Measurements from ENCODE around the gene MRPS33.
"Not testable (repeated sequence)": the region's sequence is repeated elsewhere in the genome, so short reads cannot be mapped to it uniquely, and the experiment has no call there.

The MRPS33 gene

DNA sequence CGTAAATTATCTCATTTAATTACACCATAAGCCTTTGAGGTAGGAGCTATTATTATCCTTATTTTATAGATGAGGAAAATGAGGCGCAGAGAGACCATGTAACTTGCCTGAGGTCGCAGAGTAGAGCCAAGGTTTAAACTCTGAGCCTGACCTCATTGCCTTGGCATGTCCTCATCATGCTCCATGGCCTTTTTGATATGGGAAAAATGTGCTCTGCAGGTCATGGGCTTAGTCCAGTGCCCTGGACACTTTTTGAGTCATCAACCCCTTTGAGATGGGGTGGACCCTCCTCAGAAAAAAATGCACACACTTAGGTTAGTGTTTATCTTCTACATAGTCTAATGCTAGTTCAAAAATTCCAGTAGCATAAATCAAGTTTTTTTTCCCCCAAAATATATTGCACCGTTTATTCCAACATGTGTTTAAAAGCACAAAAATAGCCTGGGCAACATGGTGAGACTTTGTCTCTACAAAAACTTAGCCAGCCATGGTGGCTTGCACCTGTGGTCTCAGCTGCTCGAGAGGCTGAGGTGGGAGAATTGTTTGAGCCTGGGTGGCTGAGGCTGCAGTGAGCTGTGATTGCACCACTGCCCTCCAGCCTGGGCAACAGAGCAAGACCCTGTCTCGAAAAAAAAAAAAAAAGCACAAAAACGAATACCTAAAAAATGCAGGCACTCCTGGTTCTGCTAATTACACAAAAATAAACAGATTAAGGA lies 30.5 kb upstream of the MRPS33 start:
- Histone ChIP-seq H2BK120ac (ENCODE audit: low read depth, low read length) (no peak overlapping the region), H3K23ac (ENCODE audit: low read length) (no peak overlapping the region), H2BK5ac (ENCODE audit: low read length) (no peak overlapping the region), H3K4me3 (ENCODE audit: low read length) (no peak overlapping the region), H3K36me3 (ENCODE audit: control insufficient read depth, insufficient read depth, low read length) (no peaks in the 10 kb centered on the region), H3K79me1 (ENCODE audit: low read length) (no peaks in the 10 kb centered on the region), H3K79me2 (ENCODE audit: control insufficient read depth, insufficient read depth, low read length) (no peaks in the 10 kb centered on the region), H4K8ac (ENCODE audit: low read depth, low read length) (no peak overlapping the region), H3K18ac (ENCODE audit: low read length) (no peak overlapping the region), H3K56ac (ENCODE audit: low read length) (no peak overlapping the region), H2AK5ac (ENCODE audit: low read length) (no peak overlapping the region), H2BK15ac (replicated peaks; ENCODE audit: low read depth) (no peak overlapping the region), H3K4me2 (ENCODE audit: low read length) (no peak overlapping the region), H3K27me3 (ENCODE audit: insufficient read depth, low read length, poor library complexity) (no peaks in the 10 kb centered on the region), H3K9ac (ENCODE audit: low read length) (no peak overlapping the region), H3K27ac (ENCODE audit: low read depth, low read length) (no peak overlapping the region), H4K5ac (ENCODE audit: low read length) (no peak overlapping the region), H3K4ac (ENCODE audit: low read depth, low read length) (no peak overlapping the region), H3K4me1 (ENCODE audit: control insufficient read depth, low read depth, low read length) (no peaks in the 10 kb centered on the region)
- no CpG with 5 or more reads among the region's 7 CpGs for WGBS (ENCODE audit: extremely low coverage, insufficient coverage, low lambda C conversion rate)
- DNase-seq = peak; percentile 27

DNA sequence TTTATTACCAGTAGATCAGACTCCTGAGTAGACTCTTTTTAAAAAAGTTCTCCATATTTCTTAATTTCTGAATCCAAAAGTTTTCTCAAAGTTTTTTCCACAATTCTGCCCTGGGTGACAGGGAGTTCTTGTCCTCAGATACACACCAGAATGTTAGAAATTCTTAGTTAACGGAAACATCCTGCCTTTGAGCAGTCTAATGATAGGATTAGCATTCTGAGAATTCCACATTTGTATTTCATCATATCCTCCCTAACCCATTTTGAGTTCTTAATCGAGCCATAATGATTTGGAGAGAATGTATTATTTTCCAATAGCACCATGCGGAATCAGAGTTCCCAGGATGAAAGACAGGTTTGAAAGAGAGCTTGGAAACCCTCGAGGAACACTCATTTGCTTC lies 28.9 kb upstream of the MRPS33 start:
- H3K23ac ChIP-seq (ENCODE audit: low read length) = no peak overlapping the region
- H3K27ac ChIP-seq (ENCODE audit: low read depth, low read length) = no peak overlapping the region
- no peak overlapping the region for H3K4ac ChIP-seq (ENCODE audit: low read depth, low read length)
- H3K4me3 ChIP-seq (ENCODE audit: low read length) = no peak overlapping the region
- no peak overlapping the region for H4K8ac ChIP-seq (ENCODE audit: low read depth, low read length)
- H4K5ac ChIP-seq (ENCODE audit: low read length) = no peak overlapping the region
- no peak overlapping the region for H2AK5ac ChIP-seq (ENCODE audit: low read length)
- H3K79me1 ChIP-seq (ENCODE audit: low read length) = no peaks in the 10 kb centered on the region
- H3K27me3 ChIP-seq (ENCODE audit: insufficient read depth, low read length, poor library complexity) = no peaks in the 10 kb centered on the region
- no CpG with 5 or more reads among the region's 4 CpGs for WGBS (ENCODE audit: extremely low coverage, insufficient coverage, low lambda C conversion rate)
- no peak overlapping the region for H2BK120ac ChIP-seq (ENCODE audit: low read depth, low read length)
- no peak overlapping the region for H3K4me2 ChIP-seq (ENCODE audit: low read length)
- H3K4me1 ChIP-seq (ENCODE audit: control insufficient read depth, low read depth, low read length) = no peaks in the 10 kb centered on the region
- H3K18ac ChIP-seq (ENCODE audit: low read length) = no peak overlapping the region
- H2BK5ac ChIP-seq (ENCODE audit: low read length) = no peak overlapping the region
- no peak overlapping the region for H3K56ac ChIP-seq (ENCODE audit: low read length)
- no peaks in the 10 kb centered on the region for H3K79me2 ChIP-seq (ENCODE audit: control insufficient read depth, insufficient read depth, low read length)
- H3K36me3 ChIP-seq (ENCODE audit: control insufficient read depth, insufficient read depth, low read length) = no peaks in the 10 kb centered on the region
- no peak overlapping the region for H3K9ac ChIP-seq (ENCODE audit: low read length)
- H2BK15ac ChIP-seq (replicated peaks; ENCODE audit: low read depth) = no peak overlapping the region
- peak; percentile 48 for DNase-seq

DNA sequence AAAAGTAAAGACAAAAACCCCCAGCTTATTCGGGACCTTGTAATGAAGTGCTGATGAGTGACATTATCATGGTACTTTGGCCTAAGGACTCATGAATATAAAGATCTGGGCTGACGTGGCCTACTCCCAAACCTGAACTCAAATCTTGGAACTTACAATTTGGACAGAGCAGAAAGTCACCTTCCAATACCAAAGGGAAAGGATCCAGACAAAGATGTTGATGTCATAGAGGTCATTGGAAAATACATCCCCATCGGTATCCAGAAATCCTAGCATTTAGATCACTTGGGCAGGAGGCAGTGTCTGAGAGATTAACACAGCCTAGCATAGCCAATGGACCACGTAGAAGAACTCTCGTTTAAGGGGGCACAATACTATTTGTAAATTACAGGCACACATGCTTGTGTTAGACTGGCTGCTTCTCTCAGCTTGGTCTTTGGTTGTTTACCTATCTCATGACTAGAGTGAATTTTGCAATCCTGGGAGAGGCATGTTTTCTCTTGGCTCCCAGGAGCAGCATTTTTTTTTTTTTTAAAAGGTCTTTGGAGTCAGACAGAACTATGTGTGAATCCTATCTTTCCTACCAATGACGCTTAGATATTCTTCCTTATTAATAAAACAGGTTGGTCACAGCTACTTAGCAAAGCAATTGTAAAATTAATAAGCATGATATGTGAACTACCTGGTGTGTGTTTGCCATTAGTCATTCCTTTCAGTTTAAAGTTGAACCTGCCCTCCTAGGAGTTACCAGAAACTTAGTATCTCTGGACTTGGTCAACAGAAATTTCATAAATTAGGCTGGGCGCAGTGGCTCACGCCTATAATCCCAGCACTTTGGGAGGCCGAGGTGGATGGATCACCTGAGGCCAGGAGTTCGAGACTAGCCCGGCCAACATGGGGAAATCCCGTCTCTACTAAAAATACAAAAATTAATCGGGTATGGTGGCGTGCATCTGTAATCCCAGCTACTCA lies 27.8 kb upstream of the MRPS33 start:
- Histone ChIP-seq H4K8ac (ENCODE audit: low read depth, low read length) (no peak overlapping the region), H3K4me1 (ENCODE audit: control insufficient read depth, low read depth, low read length) (no peaks in the 10 kb centered on the region), H2BK5ac (ENCODE audit: low read length) (no peak overlapping the region), H3K27me3 (ENCODE audit: insufficient read depth, low read length, poor library complexity) (no peaks in the 10 kb centered on the region), H3K4me2 (ENCODE audit: low read length) (no peak overlapping the region), H3K4ac (ENCODE audit: low read depth, low read length) (no peak overlapping the region), H3K79me1 (ENCODE audit: low read length) (no peaks in the 10 kb centered on the region), H3K79me2 (ENCODE audit: control insufficient read depth, insufficient read depth, low read length) (no peaks in the 10 kb centered on the region), H3K56ac (ENCODE audit: low read length) (no peak overlapping the region), H3K36me3 (ENCODE audit: control insufficient read depth, insufficient read depth, low read length) (no peaks in the 10 kb centered on the region), H4K5ac (ENCODE audit: low read length) (no peak overlapping the region), H3K27ac (ENCODE audit: low read depth, low read length) (no peak overlapping the region), H3K9ac (ENCODE audit: low read length) (no peak overlapping the region), H3K23ac (ENCODE audit: low read length) (no peak overlapping the region), H3K4me3 (ENCODE audit: low read length) (no peak overlapping the region), H2BK15ac (replicated peaks; ENCODE audit: low read depth) (no peak overlapping the region), H3K18ac (ENCODE audit: low read length) (no peak overlapping the region), H2BK120ac (ENCODE audit: low read depth, low read length) (no peak overlapping the region), H2AK5ac (ENCODE audit: low read length) (no peak overlapping the region)
- WGBS (ENCODE audit: extremely low coverage, insufficient coverage, low lambda C conversion rate) = no CpG with 5 or more reads among the region's 14 CpGs
- DNase-seq = no peak

DNA sequence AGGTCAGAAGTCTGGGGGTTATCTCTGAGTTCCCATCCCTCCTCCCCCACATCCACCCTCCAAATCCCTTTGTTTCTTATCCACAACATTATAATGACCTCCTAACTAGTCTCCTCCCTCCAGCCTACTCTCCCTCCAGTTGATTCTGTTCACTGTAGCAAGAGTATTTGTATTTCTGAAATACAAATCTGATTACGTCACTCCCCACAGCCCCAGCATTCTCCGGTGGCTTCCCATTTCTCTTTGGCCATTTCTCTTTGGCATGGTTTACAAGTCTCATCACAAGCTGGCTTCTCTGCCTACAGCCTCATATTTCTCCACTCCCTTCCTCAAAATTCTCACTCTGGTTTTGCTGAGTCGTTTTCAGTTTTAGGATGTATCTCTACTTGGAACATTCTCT lies 24.6 kb upstream of the MRPS33 start:
- no peak overlapping the region for H4K8ac ChIP-seq (ENCODE audit: low read depth, low read length)
- no peaks in the 10 kb centered on the region for H3K27me3 ChIP-seq (ENCODE audit: insufficient read depth, low read length, poor library complexity)
- no peak overlapping the region for H3K9ac ChIP-seq (ENCODE audit: low read length)
- no peak overlapping the region for H3K23ac ChIP-seq (ENCODE audit: low read length)
- no peaks in the 10 kb centered on the region for H3K79me1 ChIP-seq (ENCODE audit: low read length)
- no peaks in the 10 kb centered on the region for H3K4me1 ChIP-seq (ENCODE audit: control insufficient read depth, low read depth, low read length)
- no peak overlapping the region for H2BK15ac ChIP-seq (replicated peaks; ENCODE audit: low read depth)
- WGBS (ENCODE audit: extremely low coverage, insufficient coverage, low lambda C conversion rate) = no CpG with 5 or more reads among the region's 3 CpGs
- H2AK5ac ChIP-seq (ENCODE audit: low read length) = no peak overlapping the region
- H2BK5ac ChIP-seq (ENCODE audit: low read length) = no peak overlapping the region
- H3K4me3 ChIP-seq (ENCODE audit: low read length) = no peak overlapping the region
- no peak overlapping the region for H3K4ac ChIP-seq (ENCODE audit: low read depth, low read length)
- H3K4me2 ChIP-seq (ENCODE audit: low read length) = no peak overlapping the region
- peak; percentile 8 for DNase-seq
- no peaks in the 10 kb centered on the region for H3K79me2 ChIP-seq (ENCODE audit: control insufficient read depth, insufficient read depth, low read length)
- H3K56ac ChIP-seq (ENCODE audit: low read length) = no peak overlapping the region
- H3K18ac ChIP-seq (ENCODE audit: low read length) = no peak overlapping the region
- H2BK120ac ChIP-seq (ENCODE audit: low read depth, low read length) = no peak overlapping the region
- H3K36me3 ChIP-seq (ENCODE audit: control insufficient read depth, insufficient read depth, low read length) = no peaks in the 10 kb centered on the region
- H3K27ac ChIP-seq (ENCODE audit: low read depth, low read length) = no peak overlapping the region
- no peak overlapping the region for H4K5ac ChIP-seq (ENCODE audit: low read length)

DNA sequence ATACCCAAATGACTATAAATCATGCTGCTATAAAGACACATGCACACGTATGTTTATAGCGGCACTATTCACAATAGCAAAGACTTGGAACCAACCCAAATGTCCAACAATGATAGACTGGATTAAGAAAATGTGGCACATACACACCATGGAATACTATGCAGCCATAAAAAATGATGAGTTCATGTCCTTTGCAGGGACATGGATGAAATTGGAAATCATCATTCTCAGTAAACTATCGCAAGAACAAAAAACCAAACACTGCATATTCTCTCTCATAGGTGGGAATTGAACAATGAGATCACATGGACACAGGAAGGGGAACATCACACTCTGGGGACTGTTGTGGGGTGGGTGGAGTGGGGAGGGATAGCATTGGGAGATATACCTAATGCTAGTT lies 23.3 kb upstream of the MRPS33 start:
- H3K27ac ChIP-seq (ENCODE audit: low read depth, low read length); H3K4me1 ChIP-seq (ENCODE audit: control insufficient read depth, low read depth, low read length); DNase-seq; H3K27me3 ChIP-seq (ENCODE audit: insufficient read depth, low read length, poor library complexity); H2BK120ac ChIP-seq (ENCODE audit: low read depth, low read length); H3K56ac ChIP-seq (ENCODE audit: low read length); H3K4me2 ChIP-seq (ENCODE audit: low read length); H2AK5ac ChIP-seq (ENCODE audit: low read length); H4K5ac ChIP-seq (ENCODE audit: low read length); H3K36me3 ChIP-seq (ENCODE audit: control insufficient read depth, insufficient read depth, low read length); H3K4ac ChIP-seq (ENCODE audit: low read depth, low read length); H2BK5ac ChIP-seq (ENCODE audit: low read length); H4K8ac ChIP-seq (ENCODE audit: low read depth, low read length); H3K23ac ChIP-seq (ENCODE audit: low read length); H2BK15ac ChIP-seq (replicated peaks; ENCODE audit: low read depth); H3K18ac ChIP-seq (ENCODE audit: low read length); H3K9ac ChIP-seq (ENCODE audit: low read length); H3K79me1 ChIP-seq (ENCODE audit: low read length); H3K4me3 ChIP-seq (ENCODE audit: low read length); H3K79me2 ChIP-seq (ENCODE audit: control insufficient read depth, insufficient read depth, low read length): not testable (repeated sequence)
- WGBS (ENCODE audit: extremely low coverage, insufficient coverage, low lambda C conversion rate) = no CpG with 5 or more reads among the region's 3 CpGs
